Trophoblast cell (in vitro differentiated cells and primary cell): Measurements from ENCODE around the gene RABGGTB.
"Not testable (repeated sequence)": the region's sequence is repeated elsewhere in the genome, so short reads cannot be mapped to it uniquely, and the experiment has no call there.

Experiments
- DNase-seq, 2 donors: peaks; one replicate each; pipeline ENCODE4 v3.0.0-alpha.2; 2016
- H2AFZ ChIP-seq: 2 replicates; pipeline ENCODE4 v1.6.1; 2013; ENCODE audit warnings: low read length, moderate library complexity, mild to moderate bottlenecking; ENCODE audit not compliant: insufficient read depth, poor library complexity
- H2AK5ac ChIP-seq: 2 replicates; pipeline ENCODE4 v1.6.1; 2013; ENCODE audit warnings: mild to moderate bottlenecking, low read length
- H2BK120ac ChIP-seq: 2 replicates; pipeline ENCODE4 v1.6.1; 2013; ENCODE audit warnings: low read length, mild to moderate bottlenecking, moderate library complexity; ENCODE audit not compliant: insufficient read depth, poor library complexity
- H2BK12ac ChIP-seq: 2 replicates; pipeline ENCODE4 v1.6.1; 2013; ENCODE audit warnings: mild to moderate bottlenecking, low read length, moderate library complexity
- H2BK5ac ChIP-seq: 2 replicates; pipeline ENCODE4 v1.6.1; 2013; ENCODE audit warnings: low read length, low read depth, moderate library complexity, mild to moderate bottlenecking; ENCODE audit not compliant: poor library complexity
- H3K14ac ChIP-seq: 2 replicates; pipeline ENCODE4 v1.6.1; 2013; ENCODE audit warnings: mild to moderate bottlenecking, low read length
- H3K18ac ChIP-seq: 2 replicates; pipeline ENCODE4 v1.6.1; 2013; ENCODE audit warnings: mild to moderate bottlenecking, low read length
- H3K23ac ChIP-seq: 2 replicates; pipeline ENCODE4 v1.6.1; 2013; ENCODE audit warnings: low read length
- H3K27ac ChIP-seq: 2 replicates; pipeline ENCODE4 v1.5.1; 2013; ENCODE audit warnings: low read depth, mild to moderate bottlenecking, inconsistent platforms, low read length, moderate library complexity
- H3K27me3 ChIP-seq: 2 replicates; pipeline ENCODE4 v1.6.1; 2013; ENCODE audit warnings: inconsistent platforms, mild to moderate bottlenecking, low read length, moderate library complexity; ENCODE audit not compliant: insufficient read depth
- H3K36me3 ChIP-seq, 2 experiments: 1 replicate in 1 of 2; 2 replicates in 1 of 2; pipeline ENCODE4 v1.6.1; 2013; ENCODE audit warnings: low read length in 2 of 2, mild to moderate bottlenecking in 2 of 2, moderate library complexity in 1 of 2; ENCODE audit not compliant: insufficient read depth in 2 of 2, control insufficient read depth in 1 of 2
- H3K4ac ChIP-seq: 2 replicates; pipeline ENCODE4 v1.6.1; 2013; ENCODE audit warnings: low read depth, mild to moderate bottlenecking, low read length, moderate library complexity
- H3K4me1 ChIP-seq, 2 experiments: 1 replicate in 1 of 2; 2 replicates in 1 of 2; pipeline ENCODE4 v1.6.1; 2013; ENCODE audit warnings: low read length in 2 of 2, mild to moderate bottlenecking in 2 of 2, moderate library complexity in 1 of 2; ENCODE audit not compliant: insufficient read depth in 2 of 2, control insufficient read depth in 1 of 2
- H3K4me2 ChIP-seq: 2 replicates; pipeline ENCODE4 v1.6.1; 2013; ENCODE audit warnings: inconsistent platforms, mild to moderate bottlenecking, low read length, moderate library complexity
- H3K4me3 ChIP-seq: 2 replicates; pipeline ENCODE4 v1.5.1; 2013; ENCODE audit warnings: mild to moderate bottlenecking, low read depth, low read length, inconsistent platforms
- H3K79me1 ChIP-seq: one replicate; pipeline ENCODE4 v1.6.1; 2013; ENCODE audit warnings: low read length
- H3K79me2 ChIP-seq: 2 replicates; pipeline ENCODE4 v1.6.1; 2013; ENCODE audit warnings: low read length, mild to moderate bottlenecking; ENCODE audit not compliant: control insufficient read depth, insufficient read depth, poor library complexity
- H3K9ac ChIP-seq: 2 replicates; pipeline ENCODE4 v1.6.1; 2013; ENCODE audit warnings: mild to moderate bottlenecking, low read length
- H3K9me3 ChIP-seq: 2 replicates; pipeline ENCODE4 v1.6.1; 2013; ENCODE audit warnings: low read depth, mild to moderate bottlenecking, control low read depth, inconsistent platforms, low read length; ENCODE audit not compliant: insufficient read depth
- H4K12ac ChIP-seq: 2 replicates; pipeline ENCODE4 v1.6.1; 2013; ENCODE audit warnings: low read depth, mild to moderate bottlenecking, low read length, moderate library complexity
- H4K8ac ChIP-seq: 2 replicates; pipeline ENCODE4 v1.6.1; 2013; ENCODE audit warnings: low read depth, mild to moderate bottlenecking, low read length, moderate library complexity
- H4K91ac ChIP-seq: one replicate; pipeline ENCODE4 v1.6.1; 2013; ENCODE audit warnings: low read depth, mild to moderate bottlenecking, low read length, moderate library complexity
- WGBS: extraction: QIAGEN DNeasy Blood & Tissue Kit; methylation state at CpG from one replicate; pipeline ENCODE4 v1.1.7; 2013; ENCODE audit warnings: missing lambda C conversion rate; ENCODE audit not compliant: insufficient read length, insufficient coverage; ENCODE audit errors: extremely low coverage; 5-methylcytosine and 5-hydroxymethylcytosine counted together

The RABGGTB gene

DNA sequence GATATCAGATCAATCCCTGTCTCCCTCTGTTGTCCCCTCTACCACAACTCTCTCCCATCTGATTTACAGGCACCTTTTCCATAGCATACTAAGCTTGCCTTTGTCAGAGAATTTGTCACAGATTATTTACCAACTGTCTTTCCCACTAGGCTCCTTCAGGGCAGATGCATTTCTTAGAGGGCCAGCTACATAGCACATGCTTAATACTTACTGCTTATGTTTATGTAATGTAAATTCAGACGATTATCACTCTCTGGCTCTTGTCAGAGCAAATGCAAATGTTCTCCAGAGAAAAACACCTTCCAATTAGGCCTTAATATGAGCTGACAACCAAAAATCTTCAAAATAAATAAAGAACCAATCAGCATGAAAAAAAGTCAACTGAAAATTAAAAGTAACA, 15.3 kb upstream of the RABGGTB start:
- H3K36me3 ChIP-seq = no peaks in the 10 kb centered on the region
- H3K4me1 ChIP-seq = no peaks in the 10 kb centered on the region
- H3K4me2 ChIP-seq = no peak overlapping the region
- no peak overlapping the region for H4K8ac ChIP-seq
- H3K4me3 ChIP-seq = no peak overlapping the region
- no peak for DNase-seq
- no peak overlapping the region for H3K18ac ChIP-seq
- H2BK12ac ChIP-seq = no peak overlapping the region
- no peak overlapping the region for H3K14ac ChIP-seq
- H3K79me1 ChIP-seq = no peaks in the 10 kb centered on the region
- H2AFZ ChIP-seq = no peak overlapping the region
- H3K9me3 ChIP-seq = no peaks in the 10 kb centered on the region
- no peak overlapping the region for H2AK5ac ChIP-seq
- no peak overlapping the region for H3K27ac ChIP-seq
- no peak overlapping the region for H4K91ac ChIP-seq
- H2BK5ac ChIP-seq = no peak overlapping the region
- H3K79me2 ChIP-seq = no peaks in the 10 kb centered on the region
- no peaks in the 10 kb centered on the region for H3K27me3 ChIP-seq
- no peak overlapping the region for H3K23ac ChIP-seq
- H4K12ac ChIP-seq = no peak overlapping the region
- H2BK120ac ChIP-seq = no peak overlapping the region
- no peak overlapping the region for H3K4ac ChIP-seq
- WGBS = no CpG with 5 or more reads among the region's 1 CpG
- H3K9ac ChIP-seq = no peak overlapping the region

- no peaks in the 10 kb centered on the region for H3K79me1 ChIP-seq
- H3K18ac ChIP-seq = no peak overlapping the region
- H2AFZ ChIP-seq = no peak overlapping the region
- no peaks in the 10 kb centered on the region for H3K9me3 ChIP-seq
- no peaks in the 10 kb centered on the region for H3K36me3 ChIP-seq
- no peak overlapping the region for H4K8ac ChIP-seq
- no peaks in the 10 kb centered on the region for H3K27me3 ChIP-seq
- H3K79me2 ChIP-seq = no peaks in the 10 kb centered on the region
- H4K91ac ChIP-seq = no peak overlapping the region
- DNase-seq = no peak
- H2BK120ac ChIP-seq = no peak overlapping the region
- no peak overlapping the region for H3K4me3 ChIP-seq
- no peak overlapping the region for H3K27ac ChIP-seq
- no peak overlapping the region for H2BK5ac ChIP-seq
- H4K12ac ChIP-seq = no peak overlapping the region
- no CpG with 5 or more reads among the region's 3 CpGs for WGBS
- no peak overlapping the region for H3K4me2 ChIP-seq
- no peak overlapping the region for H2AK5ac ChIP-seq
- H3K4me1 ChIP-seq = no peaks in the 10 kb centered on the region
- H2BK12ac ChIP-seq = no peak overlapping the region
- H3K4ac ChIP-seq = no peak overlapping the region
- H3K9ac ChIP-seq = no peak overlapping the region
- no peak overlapping the region for H3K14ac ChIP-seq
- no peak overlapping the region for H3K23ac ChIP-seq
These were observed 14.1 kb upstream of the RABGGTB start for GRCh38 chr1:75771978-75772377.

- H3K4me3 ChIP-seq, H2BK120ac ChIP-seq, H3K4me1 ChIP-seq, H4K91ac ChIP-seq, H3K23ac ChIP-seq, H3K27me3 ChIP-seq, H3K4me2 ChIP-seq, H3K14ac ChIP-seq, H4K12ac ChIP-seq, H3K27ac ChIP-seq, H3K79me2 ChIP-seq, H3K36me3 ChIP-seq, H3K9me3 ChIP-seq, H3K18ac ChIP-seq, H2BK5ac ChIP-seq, H2AFZ ChIP-seq, H2BK12ac ChIP-seq, H3K9ac ChIP-seq, H4K8ac ChIP-seq, H3K4ac ChIP-seq, H3K79me1 ChIP-seq, H2AK5ac ChIP-seq, DNase-seq: not testable (repeated sequence)
- no CpG with 5 or more reads among the region's 4 CpGs for WGBS
These were observed 8.2 kb upstream of the RABGGTB start for GRCh38 chr1:75777812-75778211.

GRCh38 chr1:75778694-75779093, 7.4 kb upstream of the RABGGTB start:
- H2AK5ac ChIP-seq, H2AFZ ChIP-seq, H3K9ac ChIP-seq, H3K18ac ChIP-seq, H3K23ac ChIP-seq, H3K27ac ChIP-seq, H3K79me1 ChIP-seq, H2BK12ac ChIP-seq, H3K4ac ChIP-seq, H2BK120ac ChIP-seq, H3K4me2 ChIP-seq, H3K9me3 ChIP-seq, DNase-seq, H3K14ac ChIP-seq, H3K79me2 ChIP-seq, H4K8ac ChIP-seq, H3K4me1 ChIP-seq, H2BK5ac ChIP-seq, H3K36me3 ChIP-seq, H3K4me3 ChIP-seq, H4K91ac ChIP-seq, H4K12ac ChIP-seq, H3K27me3 ChIP-seq: not testable (repeated sequence)
- WGBS = 97% methylated on average over 3 of the region's 5 CpGs
